Posterior cingulate gyrus (tissue), 11 donors: Measurements from ENCODE around the gene GALNT18.

ENCODE experiments used
- DNase-seq, 10 donors: peaks; one replicate each; pipeline versions ENCODE4 v3.0.0 to v3.0.0-alpha.2; 2020 to 2021; ENCODE audit warnings: mixed read lengths in 3 of 10
- intact Hi-C: fragments of 100-400 bp; cut with DNase I; formaldehyde crosslinking; loops from one replicate; pipeline ENCODE4 v1.15.1; 2023

Gene GALNT18

DNA sequence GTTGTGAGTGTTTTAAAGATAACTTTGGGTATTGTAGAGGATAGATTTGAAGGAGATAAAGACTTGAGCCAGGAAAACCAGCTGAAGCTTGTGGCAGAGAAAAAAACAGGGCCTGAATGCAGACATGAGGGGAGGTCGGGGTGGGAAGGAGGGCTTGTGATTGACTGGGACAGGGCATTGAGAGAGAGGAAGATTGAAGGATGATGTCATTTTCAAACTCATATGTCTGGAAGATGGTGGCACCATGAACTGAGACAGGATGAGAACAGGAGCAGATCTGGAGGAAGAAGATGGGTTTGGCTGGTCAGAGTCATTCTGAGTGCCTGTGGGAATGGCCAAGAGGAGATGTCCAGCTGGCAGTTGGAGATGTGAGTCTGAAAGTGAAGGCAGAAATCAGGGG is 283.5 kb downstream of the GALNT18 start:
- no peak for DNase-seq
- intact Hi-C loops = no loop called here

GRCh38 chr11:11336664-11337063 is 285.1 kb downstream of the GALNT18 start:
- DNase-seq = no peak
- intact Hi-C loops = no loop called here

DNA sequence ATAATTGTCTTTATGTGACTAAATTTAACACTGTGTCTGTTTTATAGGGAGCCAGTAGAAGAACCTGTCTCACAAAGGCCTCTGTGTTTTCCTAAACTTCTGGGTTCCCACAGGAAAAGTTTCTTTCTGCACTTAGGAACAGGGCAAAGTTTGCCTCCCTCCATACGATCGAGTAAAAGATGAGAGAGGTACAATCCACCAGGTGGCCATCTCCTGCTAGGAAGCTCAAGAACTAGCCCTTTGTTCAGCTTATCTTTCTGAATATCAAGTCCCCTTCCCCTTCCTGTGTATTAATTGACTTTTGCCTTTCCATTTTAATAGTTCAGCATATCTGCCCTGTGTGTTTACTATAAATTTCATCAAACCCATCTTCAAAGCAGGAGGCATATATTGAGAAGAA is 286.8 kb downstream of the GALNT18 start:
- no peak for DNase-seq
- intact Hi-C loops = no loop called here

DNA sequence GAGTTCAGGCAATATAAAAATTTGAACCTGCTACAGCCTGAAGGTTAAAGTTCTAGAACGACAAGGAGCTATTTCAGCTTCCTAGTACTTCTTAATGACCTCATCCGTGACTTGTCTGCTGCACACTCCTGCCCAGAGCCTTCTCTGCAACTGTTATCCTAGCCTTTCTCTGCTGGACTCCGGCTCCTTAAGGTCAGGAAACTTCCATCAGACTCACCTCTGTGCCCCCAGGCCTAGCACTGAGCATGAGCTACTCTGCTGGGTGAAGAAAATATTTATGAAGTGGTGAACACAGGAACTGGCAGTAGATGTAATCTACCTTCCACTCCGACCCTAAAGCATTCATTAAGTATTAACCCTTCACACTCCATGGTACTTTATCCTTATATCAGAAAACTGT is 287.2 kb downstream of the GALNT18 start:
- intact Hi-C loops = no loop called here
- DNase-seq = no peak

- DNase-seq = no peak
- intact Hi-C loops = no loop called here
Measured at GRCh38 chr11:11332141-11332710, 289.6 kb downstream of the GALNT18 start.

GRCh38 chr11:11329062-11329806 is 292.6 kb downstream of the GALNT18 start:
- no peak for DNase-seq
- intact Hi-C loops = no loop called here

- no peak for DNase-seq
- intact Hi-C loops = no loop called here
Measured at GRCh38 chr11:11324090-11324489, 297.7 kb downstream of the GALNT18 start.

DNA sequence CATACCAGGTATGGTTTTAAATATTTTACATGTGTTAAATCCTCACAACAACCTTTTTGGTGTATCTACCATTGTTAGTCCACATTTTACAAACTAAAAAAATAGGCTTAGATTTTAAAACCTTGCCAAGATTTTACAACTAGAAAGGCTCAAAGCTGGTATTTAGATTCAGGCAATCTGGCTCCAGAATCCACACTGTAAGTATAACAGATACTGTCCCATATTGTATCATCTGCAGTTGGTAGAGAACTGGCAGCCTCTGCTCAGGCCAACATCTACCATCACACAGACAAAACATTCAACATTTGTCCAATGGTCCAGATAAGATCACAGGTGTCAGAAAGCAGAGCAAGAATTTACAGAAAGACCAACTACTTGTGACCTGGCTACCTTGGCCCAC is 299.7 kb downstream of the GALNT18 start:
- no peak for DNase-seq

DNA sequence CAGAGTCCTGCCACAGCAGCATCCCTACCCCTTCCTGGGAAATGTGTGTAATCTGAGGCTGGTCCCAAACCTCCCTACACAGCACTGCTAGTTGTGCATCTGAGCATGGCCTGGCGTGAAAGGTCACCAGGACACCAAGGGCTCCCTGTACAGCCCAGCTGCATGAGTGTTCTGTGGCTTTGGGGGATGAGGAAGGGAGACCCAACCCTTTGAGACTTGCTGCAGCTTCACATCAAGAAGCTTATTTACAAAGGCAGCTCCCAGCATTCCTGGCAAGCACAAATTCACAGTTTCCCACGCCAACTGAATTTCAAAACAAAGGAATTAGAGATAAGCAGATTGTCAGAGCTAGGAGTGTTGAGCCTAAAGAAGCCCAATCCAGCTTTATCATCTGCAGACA is 301.0 kb downstream of the GALNT18 start:
- intact Hi-C loops = no loop called here
- no peak for DNase-seq

More for the DNA sequence above, 299.7 kb downstream of the GALNT18 start:
- intact Hi-C loops = no loop called here

GRCh38 chr11:11318961-11319360 is 302.8 kb downstream of the GALNT18 start:
- no peak for DNase-seq
- intact Hi-C loops = no loop called here

- DNase-seq = no peak
- intact Hi-C loops = no loop called here
Measured at GRCh38 chr11:11318461-11318860, 303.3 kb downstream of the GALNT18 start.

GRCh38 chr11:11316651-11317230 is 305.1 kb downstream of the GALNT18 start:
- intact Hi-C loops = no loop called here
- no peak for DNase-seq

DNA sequence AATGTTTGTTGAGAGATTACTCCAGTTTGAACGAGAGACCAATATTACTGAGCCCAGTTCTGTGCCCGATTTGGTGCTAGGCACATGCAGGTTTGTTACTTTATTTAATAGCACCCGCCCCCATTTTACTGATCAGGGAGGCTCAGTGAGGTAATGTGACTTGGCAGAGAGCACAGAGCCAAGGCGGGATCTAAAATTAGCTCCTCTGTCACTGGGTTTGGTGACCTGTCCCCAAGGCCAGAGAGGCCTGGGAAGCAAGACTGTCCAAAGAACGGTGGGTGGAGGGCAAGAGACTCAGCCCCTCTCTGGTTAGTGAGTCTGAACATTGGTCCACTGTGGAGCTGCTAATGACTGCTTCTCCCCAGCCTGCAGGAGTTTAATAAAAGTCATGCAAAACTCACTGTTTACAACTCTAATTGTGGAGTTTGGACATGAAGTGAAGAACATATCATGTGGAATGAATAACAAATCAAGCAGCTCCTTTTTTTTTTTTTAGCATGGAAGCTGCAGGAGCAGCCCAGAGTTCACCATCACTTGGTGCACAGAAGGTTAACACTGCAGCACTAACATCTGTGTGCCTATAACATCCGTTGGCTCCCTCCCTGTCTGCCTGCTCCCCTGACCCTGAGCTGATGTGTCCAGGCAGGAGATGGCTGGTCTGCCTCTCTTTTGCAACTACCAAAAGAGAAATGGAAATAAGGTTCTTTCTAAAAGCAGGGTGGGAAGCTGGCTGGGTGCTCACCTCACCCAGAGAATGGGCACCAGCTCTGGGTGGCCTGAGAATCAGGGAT is 307.7 kb downstream of the GALNT18 start:
- intact Hi-C loops = no loop called here

GRCh38 chr11:11313426-11313825 is 308.4 kb downstream of the GALNT18 start:
- DNase-seq = no peak
- intact Hi-C loops = no loop called here

More for the DNA sequence above, 307.7 kb downstream of the GALNT18 start:
- no peak for DNase-seq

GRCh38 chr11:11312738-11313137 is 309.1 kb downstream of the GALNT18 start:
- intact Hi-C loops = no loop called here
- no peak for DNase-seq

GRCh38 chr11:11311169-11311568 is 310.6 kb downstream of the GALNT18 start:
- intact Hi-C loops = no loop called here
- DNase-seq = no peak

- intact Hi-C loops = no loop called here
- no peak for DNase-seq
Measured at GRCh38 chr11:11309906-11310305, 311.9 kb downstream of the GALNT18 start.

- no peak for DNase-seq
- intact Hi-C loops = no loop called here
Measured at GRCh38 chr11:11308249-11308648, 313.6 kb downstream of the GALNT18 start.

GRCh38 chr11:11306855-11307254 is 314.9 kb downstream of the GALNT18 start:
- intact Hi-C loops = no loop called here
- no peak for DNase-seq

DNA sequence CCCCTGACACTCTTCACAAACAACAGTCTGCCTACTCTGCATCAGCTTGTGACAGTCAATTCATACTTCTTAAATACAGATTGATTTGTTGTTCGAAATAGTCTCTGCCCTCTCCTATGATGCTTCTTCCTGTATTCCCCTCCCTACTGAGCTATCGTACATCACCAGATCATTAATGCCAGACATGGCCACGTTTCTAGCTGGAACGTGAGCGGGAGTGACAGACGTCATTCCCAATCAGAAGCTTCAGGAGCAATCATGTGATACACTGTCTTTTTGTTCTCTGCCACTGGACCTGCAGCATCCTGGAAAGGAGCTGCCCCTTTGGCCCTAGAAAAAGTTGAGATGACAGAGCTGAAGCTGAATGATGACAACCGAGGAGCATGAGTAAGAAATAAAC is 317.3 kb downstream of the GALNT18 start:
- DNase-seq = no peak
- intact Hi-C loops = no loop called here

DNA sequence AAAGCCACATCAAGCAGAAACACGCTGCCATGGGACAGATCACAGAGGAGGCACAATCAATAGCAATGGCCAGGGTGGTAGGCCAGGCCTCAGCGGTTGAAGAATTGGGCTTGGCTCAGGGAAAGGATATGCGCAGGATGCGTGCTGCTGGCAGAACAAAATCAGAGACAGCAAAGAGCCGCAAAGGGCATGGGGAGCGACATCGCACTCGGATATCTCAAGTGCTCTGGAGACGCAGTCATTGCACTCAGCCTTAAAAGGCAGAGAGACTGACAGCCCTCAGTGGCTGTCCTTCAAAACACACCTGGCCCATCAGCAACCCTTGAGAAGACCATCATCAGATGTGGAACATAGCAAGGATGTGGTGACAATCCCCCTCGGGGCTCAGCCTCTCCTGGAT is 319.2 kb downstream of the GALNT18 start:
- no peak for DNase-seq
- intact Hi-C loops = no loop called here
